HUDEP-2 (cell line): ENCODE measurements around the gene LYPLA2.

Source experiments
- DNase-seq, 76 experiments: peaks; one replicate each; lab custom pipeline; 2025; ENCODE audit not compliant: unreplicated experiment in 76 of 76; lab: John Stamatoyannopoulos, UW

The LYPLA2 gene

GRCh38 chr1:23799570-23800399, 8.8 kb downstream of the LYPLA2 start:
- peak in 67 of 76 experiments; percentile 20 to 91 (median 59) for DNase-seq

- DNase-seq = peak in 75 of 76 experiments; percentile 23 to 97 (median 92)
These were observed 9.7 kb downstream of the LYPLA2 start, which contains the start of gene GALE for GRCh38 chr1:23800400-23801337. TSS of gene GALE (minus strand) at chr1:23800754. CDS start at chr1:23799007, 1,747 bp downstream.

GRCh38 chr1:23801338-23801748, 10.4 kb downstream of the LYPLA2 start:
- DNase-seq = no peak

DNA sequence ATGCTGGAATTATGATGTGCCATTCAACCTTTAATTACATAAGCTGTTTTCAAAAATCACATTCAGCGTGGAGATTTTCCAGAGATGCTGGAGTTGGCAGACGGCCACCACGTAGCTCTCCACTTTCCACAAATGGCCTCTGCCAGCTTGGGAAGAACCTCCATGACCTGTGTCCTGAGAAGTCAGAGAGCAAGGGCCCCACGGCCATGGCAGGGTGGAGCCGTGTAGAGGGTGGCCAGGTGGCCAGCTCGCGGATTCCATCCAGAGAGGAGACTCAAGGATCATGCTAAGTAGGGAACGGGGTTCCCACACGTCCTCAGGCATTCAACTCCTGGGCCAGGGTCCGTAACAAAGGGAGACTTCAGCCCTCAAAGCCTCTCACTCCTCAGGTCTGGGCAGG, 10.9 kb downstream of the LYPLA2 start:
- peak in 1 of 76 experiments; percentile 8 for DNase-seq

DNA sequence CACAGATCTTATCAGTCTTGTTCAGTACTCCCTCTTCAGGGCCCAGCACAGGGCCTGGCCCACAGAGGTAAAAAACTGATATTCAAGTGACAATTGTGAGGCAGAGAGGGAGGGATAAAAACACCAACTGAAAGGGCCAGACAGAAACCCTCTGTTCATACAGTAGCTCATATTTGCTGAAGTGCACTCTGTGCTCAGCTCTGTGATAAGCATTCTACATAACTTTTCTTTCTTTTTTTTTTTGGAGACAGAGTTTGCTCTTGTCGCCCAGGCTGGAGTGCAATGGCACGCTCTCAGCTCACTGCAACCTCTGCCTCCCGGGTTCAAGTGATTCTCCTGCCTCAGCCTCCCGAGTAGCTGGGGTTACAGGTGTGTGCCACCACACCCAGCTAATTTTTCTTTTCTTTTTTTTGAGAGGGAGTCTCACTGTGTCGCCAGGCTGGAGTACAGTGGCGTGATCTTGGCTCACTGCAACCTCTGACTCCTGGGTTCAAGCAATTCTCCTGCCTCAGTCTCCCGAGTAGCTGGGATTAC, 11.9 kb downstream of the LYPLA2 start:
- peak in 1 of 76 experiments; percentile 9 for DNase-seq

- no peak for DNase-seq
These were observed 12.7 kb downstream of the LYPLA2 start for GRCh38 chr1:23803674-23804073.

DNA sequence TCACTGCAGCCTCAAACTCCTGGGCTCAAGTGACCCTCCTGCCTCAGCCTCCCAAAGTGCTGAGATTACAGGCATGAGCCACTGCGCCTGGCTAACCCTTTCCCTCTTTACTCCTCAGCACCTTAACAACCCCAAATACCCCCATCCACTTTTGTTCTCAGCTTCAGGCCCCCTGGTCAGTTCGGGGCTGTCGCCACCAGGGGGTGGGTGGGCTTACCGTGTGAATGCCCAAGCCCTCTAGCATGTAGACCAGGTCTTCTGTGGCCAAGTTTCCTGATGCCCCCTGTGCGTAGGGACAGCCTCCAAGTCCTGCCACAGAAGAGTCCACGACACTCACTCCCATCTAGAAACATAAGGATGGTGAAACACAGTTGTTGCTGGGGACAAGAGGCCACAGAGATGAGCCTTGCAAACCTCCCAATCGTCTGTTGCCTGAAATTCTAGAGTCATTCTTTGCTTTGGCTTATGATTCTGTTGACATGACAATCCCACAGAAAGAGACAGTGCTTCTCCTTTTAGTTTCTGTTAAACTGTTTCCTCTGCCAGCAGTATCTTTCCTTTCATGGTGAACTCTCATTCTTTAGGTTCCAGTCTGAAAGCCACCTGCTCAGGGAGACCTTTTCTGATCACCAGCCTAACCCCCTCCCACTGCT, 13.4 kb downstream of the LYPLA2 start:
- DNase-seq = no peak

- no peak for DNase-seq
These were observed 14.1 kb downstream of the LYPLA2 start for GRCh38 chr1:23805025-23805424.

DNA sequence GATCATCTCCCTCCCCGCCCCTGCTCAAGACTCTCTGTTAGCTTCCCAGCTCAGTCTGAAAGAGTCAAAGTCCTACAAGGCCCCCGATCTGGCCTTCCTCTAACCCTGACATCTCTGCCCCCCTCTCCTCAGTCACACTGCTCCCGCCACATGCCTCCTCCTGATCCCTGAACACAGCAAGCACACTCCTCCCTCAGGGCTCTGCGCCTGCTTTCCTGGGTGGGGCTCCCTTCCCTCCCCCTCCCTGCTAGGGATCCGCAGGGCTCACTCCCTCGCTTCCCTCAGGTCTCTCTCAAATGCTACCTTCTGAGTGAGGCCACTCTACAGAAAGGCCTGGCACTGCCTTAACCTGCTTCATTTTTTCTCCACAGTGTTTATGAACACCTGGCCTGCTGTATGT, 15.3 kb downstream of the LYPLA2 start:
- DNase-seq = no peak

- DNase-seq = peak in 2 of 76 experiments; percentile 10 to 17
These were observed 16.5 kb downstream of the LYPLA2 start for GRCh38 chr1:23807453-23807852.

DNA sequence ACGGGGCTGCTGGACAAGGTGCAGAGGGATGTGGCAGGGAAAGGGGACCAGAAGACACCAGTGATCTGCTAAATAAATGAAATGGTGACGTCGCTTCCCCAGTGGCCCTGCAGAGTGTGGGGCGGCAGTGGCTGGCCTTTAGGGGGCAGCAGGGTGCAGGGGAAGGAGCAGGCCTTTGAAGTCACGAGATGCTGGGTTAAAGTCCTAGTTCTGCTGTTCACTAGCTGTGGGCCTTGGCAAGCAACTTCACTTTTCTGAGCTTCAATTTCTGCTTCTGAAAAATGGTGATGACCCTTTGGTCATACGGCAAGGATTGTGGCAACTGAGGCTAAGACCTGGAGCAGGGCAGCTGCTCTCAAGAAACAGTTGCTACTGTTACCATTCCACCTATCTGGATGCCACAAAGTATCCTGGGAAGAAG, 18.8 kb downstream of the LYPLA2 start:
- peak in 73 of 76 experiments; percentile 33 to 90 (median 74) for DNase-seq

GRCh38 chr1:23810818-23811540, 20.0 kb downstream of the LYPLA2 start:
- DNase-seq = peak in 59 of 76 experiments; percentile 6 to 74 (median 36)

GRCh38 chr1:23814016-23814415, 23.1 kb downstream of the LYPLA2 start:
- DNase-seq = no peak

DNA sequence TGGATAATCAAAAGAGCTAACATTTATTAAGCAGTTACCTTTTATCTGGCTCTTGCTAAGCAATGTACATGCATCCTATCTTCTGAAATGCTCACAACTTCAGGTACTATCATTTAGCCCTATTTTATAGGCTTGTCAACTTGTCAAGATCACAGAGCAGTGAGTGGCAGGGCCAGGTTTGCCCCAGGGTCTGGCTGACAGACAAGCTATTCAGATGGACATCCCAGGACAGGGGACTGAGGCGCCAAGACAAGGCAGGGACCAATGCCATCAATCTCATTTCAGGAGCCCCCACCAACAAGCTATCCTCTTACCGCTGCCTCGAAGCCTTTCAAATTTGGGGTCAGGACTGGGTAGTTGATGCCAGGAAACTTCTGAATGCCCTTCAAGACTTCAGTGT, 25.4 kb downstream of the LYPLA2 start:
- DNase-seq = no peak

DNA sequence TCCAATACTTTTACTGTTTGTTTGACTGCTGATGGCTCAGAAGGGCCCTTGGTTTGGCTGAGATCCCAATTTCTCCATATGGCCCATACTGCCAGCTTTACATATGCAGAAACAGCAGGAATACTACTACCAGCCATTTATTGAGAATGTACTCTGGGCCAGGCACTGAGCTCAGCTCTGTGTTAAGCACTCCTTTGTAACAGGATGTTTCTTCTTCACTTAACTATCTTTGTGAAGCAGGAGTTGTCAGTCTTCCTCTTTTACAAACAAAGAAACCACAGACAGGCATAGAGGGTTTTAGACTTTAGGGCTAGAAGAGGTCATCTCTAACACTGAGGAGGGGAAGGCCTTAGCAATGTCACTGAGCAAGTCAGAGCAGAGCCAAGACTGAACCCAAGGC, 26.0 kb downstream of the LYPLA2 start:
- no peak for DNase-seq

DNA sequence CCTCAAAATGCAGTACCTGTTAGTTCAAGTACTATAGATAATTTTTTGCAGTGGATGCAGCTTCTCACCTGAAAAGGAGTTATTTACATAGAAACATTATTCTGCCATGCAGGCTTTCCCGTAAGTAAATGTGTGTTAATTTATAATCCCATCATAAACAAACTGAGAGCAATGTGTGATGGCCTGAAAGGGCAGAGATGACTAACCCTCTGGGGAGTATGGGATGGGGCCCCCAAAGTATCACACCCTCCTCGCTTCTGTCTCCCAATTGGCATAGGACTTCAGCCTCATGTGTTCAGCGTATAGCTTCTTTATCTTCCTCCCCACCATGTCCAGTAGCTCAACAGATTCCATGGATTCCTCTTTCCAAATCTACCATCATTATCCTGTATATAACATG, 26.7 kb downstream of the LYPLA2 start:
- no peak for DNase-seq

DNA sequence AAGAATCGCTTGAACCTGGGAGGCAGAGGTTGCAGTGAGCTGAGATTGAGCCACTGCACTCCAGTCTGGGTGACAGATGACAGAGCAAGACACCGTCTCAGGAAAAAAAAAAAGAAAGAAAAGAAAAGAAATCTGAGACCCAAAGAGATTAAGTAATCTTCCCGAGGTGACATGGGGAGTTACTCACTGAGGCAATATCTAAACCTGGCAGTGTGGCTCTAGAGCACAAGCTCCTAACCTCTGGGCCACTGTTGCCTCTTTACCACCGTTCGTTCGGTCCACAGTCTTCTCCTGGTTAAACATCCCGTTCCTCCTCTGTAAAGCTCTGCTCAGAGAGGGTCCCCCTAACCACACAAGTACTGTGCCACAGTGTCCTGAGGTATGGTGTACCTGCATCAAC, 32.8 kb downstream of the LYPLA2 start:
- no peak for DNase-seq

DNA sequence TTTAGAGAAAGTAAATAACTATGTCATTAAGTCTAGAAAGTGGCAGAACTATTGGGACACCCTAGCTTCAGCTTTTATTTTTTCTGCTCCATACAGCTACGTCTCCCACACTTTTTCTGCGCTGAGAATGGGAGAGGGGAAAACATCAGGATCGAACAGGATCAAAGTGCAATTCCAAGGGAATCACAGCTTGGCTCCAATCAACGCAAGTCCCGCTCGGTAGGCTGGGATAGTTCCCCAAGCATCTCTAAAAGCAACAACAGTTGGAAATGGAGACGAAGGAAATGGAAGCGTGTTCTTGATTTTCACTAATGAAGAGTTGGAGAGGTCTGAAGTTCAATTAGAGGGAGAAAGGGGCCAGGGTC, 33.7 kb downstream of the LYPLA2 start:
- no peak for DNase-seq

DNA sequence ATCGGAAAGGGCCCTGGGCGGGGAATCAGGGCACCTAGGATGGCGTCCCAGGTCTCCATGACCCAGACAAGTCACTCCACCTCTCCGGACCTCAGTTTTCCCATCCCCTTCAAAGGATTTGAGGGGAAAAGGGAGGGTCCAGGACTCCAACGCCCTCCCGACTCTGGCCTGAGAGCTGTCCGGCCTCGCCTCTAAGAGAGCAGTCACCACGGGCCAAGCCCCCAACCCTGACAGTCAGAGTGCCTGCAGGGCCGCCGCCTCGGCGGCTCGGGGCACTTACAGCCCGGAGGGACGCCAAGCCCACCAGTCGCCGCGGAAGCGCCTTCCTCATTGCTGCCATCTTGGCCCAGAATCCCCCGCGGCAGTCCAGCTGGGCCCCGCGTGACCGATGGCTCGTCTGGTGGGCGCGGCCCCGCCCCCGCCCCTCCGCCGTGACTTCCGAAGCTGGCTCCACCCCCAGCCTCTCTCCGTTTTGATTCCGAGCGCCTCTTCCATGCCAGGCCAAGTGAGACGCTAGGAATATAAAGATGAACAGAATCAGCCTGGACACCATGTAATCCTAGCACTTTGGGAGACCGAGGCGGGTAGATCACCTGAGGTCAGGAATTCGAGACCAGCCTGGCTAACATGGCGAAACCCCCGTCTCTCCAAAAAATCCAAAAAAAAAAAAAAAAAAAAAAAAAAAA, 34.3 kb downstream of the LYPLA2 start, which contains the start of gene HMGCL:
TSS of gene HMGCL (minus strand) at position 354 of the 686 bp plus-strand sequence. CDS start at position 340, 14 bp downstream.
- peak in 72 of 76 experiments; percentile 31 to 91 (median 79) for DNase-seq
